WTC11 (cell line): ENCODE data around the gene SLC41A3. TPM values are rescaled to one million over a fixed set of nuclear protein-coding genes. Genes with fewer than 3 reads are reported as not detected.
"Not testable (repeated sequence)": the region's sequence is repeated elsewhere in the genome, so short reads cannot be mapped to it uniquely, and the experiment has no call there.

Experiments used
- ATAC-seq: fragments of 200-7000 bp; cut with Tn5 transposase; 2 replicates; pipeline ENCODE4 v1.10.0; 2021; ENCODE audit warnings: mild to moderate bottlenecking, moderate library complexity
- CTCF ChIA-PET: fragments of 300-600 bp; sonication (Branson Sonifier 250); formaldehyde crosslinking; loops from one replicate; lab custom pipeline; 2021; ENCODE audit warnings: antibody characterized with exemption; lab: Charles Lee
- POLR2A ChIA-PET: fragments of 350-600 bp; sonication (Branson Sonifier 250); formaldehyde crosslinking; loops from one replicate; lab custom pipeline; 2021; ENCODE audit warnings: antibody characterized with exemption; lab: Charles Lee
- DNase-seq: peaks from one replicate; pipeline ENCODE4 v3.0.0; 2021; ENCODE audit warnings: low spot score
- H3K27ac Mint-ChIP-seq: 2 replicates; pipeline ENCODE4 v1.8.0; 2021; ENCODE audit warnings: mixed read lengths
- H3K27me3 Mint-ChIP-seq: 2 replicates; pipeline ENCODE4 v1.8.0; 2021; ENCODE audit warnings: low read depth, mild to moderate bottlenecking, moderate library complexity, mixed read lengths
- H3K36me3 Mint-ChIP-seq: 2 replicates; pipeline ENCODE4 v1.8.0; 2021; ENCODE audit warnings: mixed read lengths
- H3K4me1 Mint-ChIP-seq: 2 replicates; pipeline ENCODE4 v1.8.0; 2022; ENCODE audit warnings: mixed read lengths
- H3K4me3 Mint-ChIP-seq: 2 replicates; pipeline ENCODE4 v1.8.0; 2021; ENCODE audit warnings: mild to moderate bottlenecking, moderate library complexity, mixed read lengths
- H3K9me3 Mint-ChIP-seq: 2 replicates; pipeline ENCODE4 v1.8.0; 2021; ENCODE audit warnings: mixed read lengths
- AFF4 ChIP-seq: sonication (generic); formaldehyde crosslinking; IDR thresholded peaks from 2 replicates; pipeline ENCODE4 v1.8.1; 2023; ENCODE audit warnings: mild to moderate bottlenecking, missing genetic modification reagents, borderline replicate concordance
- ATF6 ChIP-seq: sonication (generic); formaldehyde crosslinking; IDR thresholded peaks from 2 replicates; pipeline ENCODE4 v1.8.1; 2023; ENCODE audit warnings: mild to moderate bottlenecking, missing genetic modification reagents
- E2F4 ChIP-seq: sonication (generic); formaldehyde crosslinking; IDR thresholded peaks from 2 replicates; pipeline ENCODE4 v1.8.1; 2022; ENCODE audit warnings: low read depth, mild to moderate bottlenecking, moderate library complexity, missing genetic modification reagents, borderline replicate concordance
- FOXK1 ChIP-seq: sonication (generic); formaldehyde crosslinking; IDR thresholded peaks from 2 replicates; pipeline ENCODE4 v1.8.0; 2022; ENCODE audit warnings: mild to moderate bottlenecking, moderate library complexity, missing genetic modification reagents
- IRF1 ChIP-seq: sonication (generic); formaldehyde crosslinking; IDR thresholded peaks from 2 replicates; pipeline ENCODE4 v1.8.0; 2023; ENCODE audit warnings: missing genetic modification reagents
- IRF2 ChIP-seq: sonication (generic); formaldehyde crosslinking; IDR thresholded peaks from 2 replicates; pipeline ENCODE4 v1.8.0; 2022; ENCODE audit warnings: low read depth, missing genetic modification reagents, borderline replicate concordance
- JUN ChIP-seq: sonication (generic); formaldehyde crosslinking; IDR thresholded peaks from 2 replicates; pipeline ENCODE4 v1.8.0; 2023; ENCODE audit warnings: mild to moderate bottlenecking, missing genetic modification reagents
- KAT7 ChIP-seq: sonication (generic); formaldehyde crosslinking; IDR thresholded peaks from 2 replicates; pipeline ENCODE4 v1.8.1; 2023; ENCODE audit warnings: missing genetic modification reagents, mild to moderate bottlenecking, borderline replicate concordance
- NFE2L1 ChIP-seq: sonication (generic); formaldehyde crosslinking; IDR thresholded peaks from 2 replicates; pipeline ENCODE4 v1.8.1; 2023; ENCODE audit warnings: missing genetic modification reagents
- NR1H2 ChIP-seq: sonication (generic); formaldehyde crosslinking; IDR thresholded peaks from 2 replicates; pipeline ENCODE4 v1.9.0; 2021; ENCODE audit warnings: mild to moderate bottlenecking, moderate library complexity, missing genetic modification reagents
- RELA ChIP-seq: sonication (generic); formaldehyde crosslinking; IDR thresholded peaks from 2 replicates; pipeline ENCODE4 v1.8.1; 2022; ENCODE audit warnings: missing genetic modification reagents, mild to moderate bottlenecking, borderline replicate concordance
- SMAD3 ChIP-seq: sonication (generic); formaldehyde crosslinking; IDR thresholded peaks from 2 replicates; pipeline ENCODE4 v1.8.0; 2022; ENCODE audit warnings: missing genetic modification reagents, mild to moderate bottlenecking, borderline replicate concordance
- SMAD4 ChIP-seq: sonication (generic); formaldehyde crosslinking; IDR thresholded peaks from 2 replicates; pipeline ENCODE4 v1.8.0; 2022; ENCODE audit warnings: mild to moderate bottlenecking, missing genetic modification reagents
- TCF7 ChIP-seq: sonication (generic); formaldehyde crosslinking; IDR thresholded peaks from 2 replicates; pipeline ENCODE4 v1.8.0; 2022; ENCODE audit warnings: mild to moderate bottlenecking, low read depth, missing genetic modification reagents, moderate library complexity
- TEAD4 ChIP-seq: sonication (generic); formaldehyde crosslinking; IDR thresholded peaks from 2 replicates; pipeline ENCODE4 v1.8.0; 2022; ENCODE audit warnings: mild to moderate bottlenecking, missing genetic modification reagents
- USF1 ChIP-seq: sonication (generic); formaldehyde crosslinking; IDR thresholded peaks from 2 replicates; pipeline ENCODE4 v1.8.0; 2022; ENCODE audit warnings: mild to moderate bottlenecking, missing genetic modification reagents
- ZMAT4 ChIP-seq: fragments of 250-450 bp; sonication (Bioruptor Pico); IDR thresholded peaks from 2 replicates; pipeline ENCODE4 v1.9.0; 2021; ENCODE audit warnings: mild to moderate bottlenecking
- ZNF219 ChIP-seq: sonication (generic); formaldehyde crosslinking; IDR thresholded peaks from 2 replicates; pipeline ENCODE4 v1.8.0; 2023; ENCODE audit warnings: missing genetic modification reagents, mild to moderate bottlenecking, borderline replicate concordance
- ZNF232 ChIP-seq: sonication (generic); formaldehyde crosslinking; IDR thresholded peaks from 2 replicates; pipeline ENCODE4 v1.8.0; 2022; ENCODE audit warnings: mild to moderate bottlenecking, missing genetic modification reagents
- ZNF317 ChIP-seq: sonication (generic); formaldehyde crosslinking; IDR thresholded peaks from 2 replicates; pipeline ENCODE4 v1.8.1; 2023; ENCODE audit warnings: low read depth, mild to moderate bottlenecking, moderate library complexity, missing genetic modification reagents, borderline replicate concordance
- ZNF671 ChIP-seq: fragments of 250-450 bp; sonication (Bioruptor Pico); IDR thresholded peaks from 2 replicates; pipeline ENCODE4 v1.8.0; 2021; ENCODE audit warnings: mild to moderate bottlenecking
- ZSCAN18 ChIP-seq: fragments of 250-450 bp; sonication (Bioruptor Pico); IDR thresholded peaks from 2 replicates; pipeline ENCODE4 v2.1.2; 2022; ENCODE audit warnings: mild to moderate bottlenecking, moderate library complexity
- total RNA-seq: library from RNA; stranded (reverse); gene quantifications from 3 replicates; pipeline ENCODE4 v1.2.3, GENCODE V29; 2021

The SLC41A3 gene
- total RNA-seq, 1 experiment from 2014 or later, result 28.4 TPM

- peaks cover 40% of the 10 kb centered on the region for H3K9me3 Mint-ChIP-seq
- ATAC-seq, result no peak
- H3K27ac Mint-ChIP-seq, result no peak overlapping the region
- ChIA-PET POLR2A (no interaction called here), CTCF (no interaction called here)
- peaks cover 13% of the 10 kb centered on the region for H3K27me3 Mint-ChIP-seq
- TF ChIP-seq E2F4 (CRISPR knock-in tag) (no peak), USF1 (no peak), IRF1 (CRISPR knock-in tag) (no peak), TCF7 (no peak), ZNF232 (no peak), NR1H2 (CRISPR knock-in tag) (no peak), RELA (CRISPR knock-in tag) (no peak), KAT7 (CRISPR knock-in tag) (no peak), IRF2 (CRISPR knock-in tag) (no peak), TEAD4 (CRISPR knock-in tag) (no peak), SMAD3 (CRISPR knock-in tag) (no peak), NFE2L1 (CRISPR knock-in tag) (no peak), SMAD4 (CRISPR knock-in tag) (no peak), ZSCAN18 (CRISPR knock-in tag) (no peak)
- no peak for DNase-seq
- peaks cover 28% of the 10 kb centered on the region for H3K36me3 Mint-ChIP-seq
- H3K4me1 Mint-ChIP-seq, result peaks cover 9% of the 10 kb centered on the region
- H3K4me3 Mint-ChIP-seq, result no peak overlapping the region
Measured at GRCh38 chr3:126039870-126040269, 44.1 kb downstream of the SLC41A3 start.

GRCh38 chr3:126038791-126039190 is 45.1 kb downstream of the SLC41A3 start:
- H3K27ac Mint-ChIP-seq, DNase-seq, ATAC-seq, H3K4me1 Mint-ChIP-seq, H3K4me3 Mint-ChIP-seq, POLR2A ChIA-PET, CTCF ChIA-PET: not testable (repeated sequence)
- peaks cover 40% of the 10 kb centered on the region for H3K9me3 Mint-ChIP-seq
- peaks cover 13% of the 10 kb centered on the region for H3K27me3 Mint-ChIP-seq
- H3K36me3 Mint-ChIP-seq, result peaks cover 28% of the 10 kb centered on the region

GRCh38 chr3:126036056-126036549 is 47.8 kb downstream of the SLC41A3 start:
- no peak for DNase-seq
- ChIA-PET POLR2A (no interaction called here), CTCF (no interaction called here)
- H3K9me3 Mint-ChIP-seq, result peaks cover 34% of the 10 kb centered on the region
- H3K36me3 Mint-ChIP-seq, result peaks cover 28% of the 10 kb centered on the region
- no peak overlapping the region for H3K27ac Mint-ChIP-seq
- H3K4me3 Mint-ChIP-seq, result no peak overlapping the region
- H3K4me1 Mint-ChIP-seq, result peaks cover 11% of the 10 kb centered on the region
- H3K27me3 Mint-ChIP-seq, result peaks cover 15% of the 10 kb centered on the region
- ATAC-seq, result no peak
- TF ChIP-seq ZNF219 (CRISPR knock-in tag), result no peak
- no peak for TF ChIP-seq AFF4 (CRISPR knock-in tag)
- TF ChIP-seq FOXK1 (CRISPR knock-in tag), result no peak
- no peak for TF ChIP-seq ATF6 (CRISPR knock-in tag)
- no peak for TF ChIP-seq ZNF671
- TF ChIP-seq JUN (CRISPR knock-in tag), result no peak
- TF ChIP-seq SMAD3 (CRISPR knock-in tag), result no peak
- TF ChIP-seq ZNF317, result no peak
- no peak for TF ChIP-seq USF1
- TF ChIP-seq ZMAT4 (CRISPR knock-in tag), result no peak
